ENCODE results near the gene NRG2.

- TF ChIP-seq EZH2 (IDR thresholded peaks at IDR 0.05; ENCODE audit: borderline replicate concordance, low read depth, low read length, poor library complexity, severe bottlenecking) = no peak
- no peak for TF ChIP-seq CTCF (conservative IDR thresholded peaks at IDR 0.05; ENCODE audit: low read depth, low read length)
These were observed 87.4 kb downstream of the NRG2 start for GRCh38 chr5:139955616-139956273.
